Measurements from ENCODE around the gene DPP6.

DNA sequence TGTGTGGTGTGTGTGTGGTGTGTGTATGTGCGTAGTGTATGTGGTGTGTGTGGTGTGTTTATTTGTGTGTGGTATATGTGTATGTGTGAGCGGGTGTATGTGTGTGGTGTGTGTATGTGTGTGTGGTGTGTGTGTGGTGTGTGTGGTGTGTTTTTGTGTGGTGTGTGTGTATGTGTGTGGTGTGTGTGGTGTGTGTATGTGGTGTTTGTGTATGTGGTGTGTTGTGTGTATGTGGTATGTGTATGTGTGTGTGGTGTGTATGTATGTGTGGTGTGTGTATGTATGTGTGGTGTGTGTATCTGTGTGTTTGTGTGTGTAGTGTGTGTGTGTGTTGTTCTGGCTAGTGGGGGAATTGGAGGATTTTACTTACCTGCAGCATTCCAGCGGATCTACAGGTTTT lies 523.3 kb downstream of the DPP6 start:
- TF ChIP-seq, protein P1, sequence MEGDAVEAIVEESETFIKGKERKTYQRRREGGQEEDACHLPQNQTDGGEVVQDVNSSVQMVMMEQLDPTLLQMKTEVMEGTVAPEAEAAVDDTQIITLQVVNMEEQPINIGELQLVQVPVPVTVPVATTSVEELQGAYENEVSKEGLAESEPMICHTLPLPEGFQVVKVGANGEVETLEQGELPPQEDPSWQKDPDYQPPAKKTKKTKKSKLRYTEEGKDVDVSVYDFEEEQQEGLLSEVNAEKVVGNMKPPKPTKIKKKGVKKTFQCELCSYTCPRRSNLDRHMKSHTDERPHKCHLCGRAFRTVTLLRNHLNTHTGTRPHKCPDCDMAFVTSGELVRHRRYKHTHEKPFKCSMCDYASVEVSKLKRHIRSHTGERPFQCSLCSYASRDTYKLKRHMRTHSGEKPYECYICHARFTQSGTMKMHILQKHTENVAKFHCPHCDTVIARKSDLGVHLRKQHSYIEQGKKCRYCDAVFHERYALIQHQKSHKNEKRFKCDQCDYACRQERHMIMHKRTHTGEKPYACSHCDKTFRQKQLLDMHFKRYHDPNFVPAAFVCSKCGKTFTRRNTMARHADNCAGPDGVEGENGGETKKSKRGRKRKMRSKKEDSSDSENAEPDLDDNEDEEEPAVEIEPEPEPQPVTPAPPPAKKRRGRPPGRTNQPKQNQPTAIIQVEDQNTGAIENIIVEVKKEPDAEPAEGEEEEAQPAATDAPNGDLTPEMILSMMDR (optimal IDR thresholded peaks at IDR 0.05 in 1 of 3, IDR thresholded peaks at IDR 0.05 in 1 of 3, conservative IDR thresholded peaks at IDR 0.05 in 1 of 3; ENCODE audit: extremely low read depth in 1 of 3, insufficient read depth in 2 of 3, low read length in 3 of 3) = no peak
- no peak for TF ChIP-seq EZH2 (IDR thresholded peaks at IDR 0.05; ENCODE audit: low read length)

Data from keratinocyte (primary cell).